ENCODE data around the gene GOLGA1. TPM values are rescaled to one million over a fixed set of nuclear protein-coding genes. Genes with fewer than 3 reads are reported as not detected.
"Not testable (repeated sequence)": the region's sequence is repeated elsewhere in the genome, so short reads cannot be mapped to it uniquely, and the experiment has no call there.

Gene GOLGA1
- total RNA-seq, 1 donor from 2014 or later: 6.9 TPM

GRCh38 chr9:124858330-124859046 is 82.4 kb downstream of the GOLGA1 start:
- DNase-seq (ENCODE audit: low read depth in 2 of 2): no peak

- DNase-seq (ENCODE audit: low read depth in 2 of 2): no peak
These were observed 83.2 kb downstream of the GOLGA1 start for GRCh38 chr9:124857533-124858162.

DNA sequence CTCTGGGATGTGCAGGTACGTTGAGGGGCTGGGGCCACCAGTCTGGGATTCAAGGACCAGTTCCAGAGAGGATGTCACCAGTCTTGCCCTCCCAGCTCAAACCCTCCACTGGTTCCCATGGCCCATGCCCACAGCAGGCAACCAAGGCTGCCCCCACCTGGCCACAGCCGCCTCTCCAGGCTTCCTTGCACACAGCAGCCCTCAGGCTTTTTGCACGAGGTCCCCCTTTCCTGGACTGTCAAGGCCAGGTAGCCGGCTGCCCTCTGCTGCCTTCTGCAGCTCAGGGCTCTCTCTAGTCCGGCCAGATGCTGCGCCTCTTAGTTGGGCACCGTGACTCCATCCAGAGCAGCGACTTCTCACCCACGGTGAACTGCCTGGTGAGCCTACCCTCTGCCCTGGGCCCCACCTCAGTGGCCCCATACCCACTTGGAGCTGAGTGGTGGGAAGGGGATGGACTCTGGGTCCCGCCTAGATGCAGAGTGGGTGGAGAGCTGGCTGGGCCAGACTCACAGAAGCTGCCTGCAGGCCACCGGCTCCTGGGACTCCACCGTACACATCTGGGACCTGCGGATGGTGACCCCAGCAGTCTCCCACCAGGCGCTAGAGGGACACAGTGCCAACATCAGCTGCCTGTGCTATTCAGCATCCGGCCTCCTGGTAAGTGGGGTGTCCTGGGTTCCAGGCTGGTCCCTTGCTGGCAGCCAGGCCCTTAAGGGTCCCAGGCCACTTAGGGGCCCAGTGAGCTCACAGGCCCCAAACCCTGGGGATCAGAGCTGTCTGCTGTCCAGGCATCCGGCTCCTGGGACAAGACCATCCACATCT is 84.7 kb downstream of the GOLGA1 start:
- DNase-seq (ENCODE audit: low read depth in 2 of 2): peak in 1 of 2 donors; percentile 50

DNA sequence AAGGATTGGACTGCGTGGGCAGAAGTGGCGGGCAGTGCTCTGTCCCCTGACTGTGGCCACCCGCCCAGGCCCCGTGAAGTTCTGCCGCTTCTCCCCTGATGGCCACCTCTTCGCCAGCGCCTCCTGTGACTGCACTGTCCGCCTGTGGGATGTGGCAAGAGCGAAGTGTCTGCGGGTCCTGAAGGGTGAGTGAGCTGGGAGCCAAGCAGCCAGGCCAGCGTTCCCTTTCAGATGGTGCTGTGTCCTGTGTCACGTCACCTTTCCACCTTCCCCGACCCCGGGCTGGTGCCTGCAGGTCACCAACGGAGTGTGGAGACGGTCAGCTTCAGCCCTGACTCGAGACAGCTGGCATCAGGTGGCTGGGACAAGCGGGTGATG is 85.3 kb downstream of the GOLGA1 start:
- no peak for DNase-seq (ENCODE audit: low read depth in 2 of 2)

- DNase-seq (ENCODE audit: low read depth in 2 of 2): no peak
These were observed 86.1 kb downstream of the GOLGA1 start for GRCh38 chr9:124854822-124855221.

GRCh38 chr9:124854161-124854560 is 86.7 kb downstream of the GOLGA1 start:
- DNase-seq (ENCODE audit: low read depth in 2 of 2): no peak

- no peak for DNase-seq (ENCODE audit: low read depth in 2 of 2)
These were observed 87.2 kb downstream of the GOLGA1 start for GRCh38 chr9:124853605-124854143.

DNA sequence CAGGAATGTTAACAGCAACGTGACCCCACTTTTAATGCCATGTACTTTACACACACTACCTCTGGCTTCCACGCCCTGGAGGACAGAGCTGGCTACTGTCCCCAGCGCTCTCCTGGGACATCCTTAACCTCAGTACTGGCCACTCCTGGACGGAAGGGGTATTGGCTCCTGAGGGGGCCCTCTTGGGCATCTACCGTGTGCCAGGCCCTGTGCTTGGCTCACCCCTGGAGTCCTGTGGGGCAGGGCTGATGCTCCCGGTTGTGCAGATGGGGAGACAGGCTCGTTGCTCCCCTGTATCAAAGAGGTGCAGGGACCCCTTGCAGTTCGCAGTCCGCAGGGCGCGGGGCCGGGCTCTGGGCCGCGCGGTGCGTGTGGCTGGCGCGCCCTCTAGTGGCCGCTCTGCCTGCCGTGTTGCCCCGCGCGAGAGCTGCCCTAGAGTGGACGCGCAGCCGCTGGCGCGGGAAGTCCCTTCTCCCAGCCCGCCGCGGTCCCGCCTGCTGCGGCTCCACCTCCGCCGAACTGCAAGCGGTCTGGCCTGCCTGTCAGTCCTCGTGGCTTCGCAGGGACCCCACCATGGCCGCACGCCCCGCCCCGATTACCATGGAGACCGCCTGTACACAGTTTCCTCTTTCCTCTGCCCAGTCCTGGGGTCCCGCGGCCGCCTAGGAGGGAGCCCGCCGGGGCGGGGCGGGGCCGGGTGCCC is 87.9 kb downstream of the GOLGA1 start, which contains the start of gene WDR38:
TSS of gene WDR38 (plus strand) at position 632 of the 703 bp plus-strand sequence. CDS start 72 bp downstream, outside the sequence.
- DNase-seq (ENCODE audit: low read depth in 2 of 2): peak; percentile 70 to 82

DNA sequence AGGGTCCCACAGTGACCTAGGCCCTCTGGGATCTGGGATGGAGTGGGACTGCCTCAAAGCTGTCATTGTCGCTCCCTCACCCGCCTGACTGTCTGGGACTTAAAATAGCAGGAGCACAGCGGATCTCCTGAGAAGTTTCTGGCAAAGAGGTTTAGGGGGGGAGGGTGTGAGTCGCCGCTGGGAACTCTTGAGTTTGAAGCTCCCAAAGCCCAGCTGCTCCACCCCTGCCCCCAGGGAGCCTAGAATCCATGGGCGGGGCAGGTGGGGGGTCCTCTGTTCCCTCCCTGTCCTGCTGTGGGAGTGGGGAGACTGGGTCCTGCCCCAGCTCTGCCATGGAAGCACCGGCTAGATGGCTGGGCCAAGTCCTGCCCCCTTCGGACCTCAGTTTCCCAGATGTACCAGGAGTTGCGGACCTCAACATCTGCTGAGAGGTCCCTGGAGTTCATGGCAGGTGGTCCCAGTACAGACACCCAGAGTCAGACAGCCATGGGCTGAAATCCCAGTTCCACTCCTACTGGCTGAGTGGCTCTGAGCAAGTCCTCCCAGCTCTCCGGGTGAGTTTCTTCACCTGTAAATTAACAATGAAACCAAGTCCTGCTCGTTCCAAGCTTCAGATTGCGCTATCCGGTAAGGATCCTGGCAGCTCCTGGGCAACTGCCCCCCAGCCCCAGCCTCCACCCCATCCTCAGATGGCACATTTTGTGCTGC is 88.6 kb downstream of the GOLGA1 start:
- DNase-seq (ENCODE audit: low read depth in 2 of 2): no peak

DNA sequence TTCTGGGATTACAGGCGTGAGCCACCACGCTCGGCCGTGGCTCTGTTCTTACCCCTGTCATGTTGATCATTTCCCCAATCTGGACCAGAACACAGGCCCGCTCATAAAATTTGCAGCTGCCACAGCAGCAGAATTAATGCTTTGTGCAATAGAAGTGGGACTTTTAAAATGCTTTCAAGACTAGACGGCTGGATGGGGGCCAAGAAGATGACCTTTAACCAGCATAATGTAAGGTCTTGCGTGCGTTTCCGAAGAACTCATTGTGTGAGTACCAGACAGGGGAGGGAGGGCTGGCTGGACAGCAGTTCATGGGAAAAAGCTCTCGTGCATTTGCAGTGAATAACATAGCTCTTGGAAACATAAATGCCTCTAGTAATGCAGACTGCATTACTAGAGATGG is 91.1 kb downstream of the GOLGA1 start:
- peak; percentile 60 to 89 for DNase-seq (ENCODE audit: low read depth in 2 of 2)

DNA sequence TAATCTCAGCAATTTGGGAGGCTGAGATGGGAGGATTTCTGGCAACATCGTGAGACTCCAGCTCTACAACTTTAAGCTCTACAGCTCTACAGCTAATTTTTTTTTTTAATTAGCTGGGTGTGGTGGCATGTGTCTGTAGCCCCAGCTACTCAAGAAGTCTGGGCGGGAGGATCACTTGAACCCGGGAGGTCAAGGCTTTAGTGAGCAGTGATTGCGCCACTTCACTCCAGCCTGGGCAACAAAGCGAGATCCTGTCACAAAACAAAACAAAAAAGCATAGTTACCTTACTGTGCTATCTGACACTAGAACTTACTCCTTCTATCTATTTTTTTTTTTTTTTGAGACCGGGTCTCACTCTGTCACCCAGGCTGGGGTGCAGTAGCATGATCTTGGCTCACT is 93.9 kb downstream of the GOLGA1 start:
- no peak for DNase-seq (ENCODE audit: low read depth in 2 of 2)

DNA sequence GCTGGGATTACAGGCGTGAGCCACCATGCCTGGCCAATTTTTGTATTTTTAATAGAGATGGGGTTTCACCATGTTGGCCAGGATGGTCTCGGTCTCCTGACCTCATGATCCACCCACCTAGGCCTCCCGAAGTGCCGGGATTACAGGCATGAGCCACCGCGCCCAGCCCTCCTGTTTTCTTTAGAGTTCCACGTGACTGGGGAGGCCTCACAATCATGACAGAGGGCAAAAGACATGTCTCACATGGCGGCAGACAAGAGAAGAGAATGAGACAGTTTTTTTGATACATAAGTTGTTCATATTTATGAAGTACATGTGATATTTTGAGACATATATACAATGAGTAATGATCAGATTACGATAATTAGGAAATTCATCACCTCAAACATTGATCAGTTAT is 94.4 kb downstream of the GOLGA1 start:
- DNase-seq (ENCODE audit: low read depth in 2 of 2): not testable (repeated sequence)

DNA sequence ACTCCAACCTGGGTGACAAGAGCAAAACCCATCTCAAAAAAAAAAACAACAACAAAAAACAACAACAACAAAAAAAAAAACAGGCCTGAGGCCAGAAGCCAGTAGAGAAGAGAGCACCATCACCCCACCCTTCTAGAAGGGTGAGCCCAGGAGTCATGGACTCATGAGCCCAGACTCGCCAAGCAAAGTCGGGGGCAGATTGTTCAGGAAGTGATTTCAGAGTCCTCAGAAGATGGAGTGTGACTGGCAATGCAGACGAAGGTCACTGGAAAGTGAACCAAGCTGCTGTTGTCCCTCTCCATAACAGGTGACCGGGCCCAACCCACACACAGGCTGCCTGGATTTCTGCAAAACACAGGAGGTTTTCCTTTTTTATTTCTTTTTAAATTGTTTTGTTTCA is 96.6 kb downstream of the GOLGA1 start:
- no peak for DNase-seq (ENCODE audit: low read depth in 2 of 2)

- no peak for DNase-seq (ENCODE audit: low read depth in 2 of 2)
These were observed 97.3 kb downstream of the GOLGA1 start for GRCh38 chr9:124843456-124844034.

DNA sequence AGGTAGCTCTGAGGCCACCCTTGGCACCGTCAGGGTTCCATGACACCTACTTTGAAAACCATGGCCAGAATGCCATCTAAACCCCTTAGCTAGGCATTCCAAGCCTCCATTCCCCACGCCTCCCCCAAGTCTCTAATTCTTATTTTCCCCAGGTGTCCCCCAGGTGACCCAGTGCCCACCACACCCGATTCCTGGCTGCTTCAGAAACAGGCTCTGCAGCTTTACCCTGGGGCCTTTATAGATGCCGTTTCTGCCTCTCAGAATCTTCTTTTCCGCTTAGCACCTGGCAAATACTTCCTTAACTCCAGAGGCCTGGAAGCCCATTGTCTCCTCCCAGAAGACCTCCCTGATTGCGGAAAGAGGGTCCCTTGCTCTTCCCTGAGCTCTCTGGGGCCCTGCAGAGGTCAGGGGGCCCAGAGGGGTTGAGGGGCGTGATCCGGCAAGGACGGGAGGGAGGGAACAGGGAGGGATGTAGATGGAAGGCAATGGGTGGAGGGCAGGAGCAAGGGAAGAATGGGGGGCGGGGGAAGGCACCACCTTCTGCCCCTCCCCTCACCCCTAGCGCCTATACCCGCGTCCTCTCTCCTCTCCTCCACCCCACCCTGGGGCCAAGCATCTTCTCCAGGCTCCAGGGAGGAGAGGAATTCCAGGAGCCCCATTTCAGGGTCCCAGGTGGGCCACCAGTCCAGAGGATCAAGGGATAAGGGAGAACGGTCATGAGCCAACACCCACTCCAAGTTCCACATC is 99.6 kb downstream of the GOLGA1 start:
- DNase-seq (ENCODE audit: low read depth in 2 of 2): no peak

DNA sequence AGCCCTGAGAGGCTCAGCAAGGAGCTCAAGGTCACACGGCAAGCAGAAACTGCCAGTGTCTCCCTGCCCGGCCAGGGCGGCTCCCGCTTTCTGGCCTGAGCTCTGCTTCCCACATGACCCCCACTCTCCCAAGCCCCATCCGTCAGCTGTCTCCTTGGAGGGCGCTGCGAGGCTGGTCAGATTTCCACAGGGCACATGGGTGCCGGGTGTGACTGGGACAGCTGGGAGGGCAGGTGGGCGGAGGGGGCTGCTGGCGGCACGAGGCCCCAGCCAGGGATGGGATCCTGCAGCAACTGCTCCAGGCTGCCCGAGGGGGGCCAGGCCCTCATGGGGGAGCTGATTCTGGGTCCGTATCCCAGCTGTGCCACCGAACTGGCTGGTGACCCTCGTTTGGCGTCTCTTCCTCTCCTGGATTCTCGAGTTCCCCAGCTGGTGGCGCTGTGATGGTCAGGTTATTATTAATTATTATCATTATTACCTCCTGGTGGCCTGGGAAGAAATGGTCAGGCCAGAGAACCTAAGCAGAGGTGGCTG is 100.5 kb downstream of the GOLGA1 start:
- DNase-seq (ENCODE audit: low read depth in 2 of 2): peak in 1 of 2 donors; percentile 33

- no peak for DNase-seq (ENCODE audit: low read depth in 2 of 2)
These were observed 101.1 kb downstream of the GOLGA1 start for GRCh38 chr9:124839612-124840299.

DNA sequence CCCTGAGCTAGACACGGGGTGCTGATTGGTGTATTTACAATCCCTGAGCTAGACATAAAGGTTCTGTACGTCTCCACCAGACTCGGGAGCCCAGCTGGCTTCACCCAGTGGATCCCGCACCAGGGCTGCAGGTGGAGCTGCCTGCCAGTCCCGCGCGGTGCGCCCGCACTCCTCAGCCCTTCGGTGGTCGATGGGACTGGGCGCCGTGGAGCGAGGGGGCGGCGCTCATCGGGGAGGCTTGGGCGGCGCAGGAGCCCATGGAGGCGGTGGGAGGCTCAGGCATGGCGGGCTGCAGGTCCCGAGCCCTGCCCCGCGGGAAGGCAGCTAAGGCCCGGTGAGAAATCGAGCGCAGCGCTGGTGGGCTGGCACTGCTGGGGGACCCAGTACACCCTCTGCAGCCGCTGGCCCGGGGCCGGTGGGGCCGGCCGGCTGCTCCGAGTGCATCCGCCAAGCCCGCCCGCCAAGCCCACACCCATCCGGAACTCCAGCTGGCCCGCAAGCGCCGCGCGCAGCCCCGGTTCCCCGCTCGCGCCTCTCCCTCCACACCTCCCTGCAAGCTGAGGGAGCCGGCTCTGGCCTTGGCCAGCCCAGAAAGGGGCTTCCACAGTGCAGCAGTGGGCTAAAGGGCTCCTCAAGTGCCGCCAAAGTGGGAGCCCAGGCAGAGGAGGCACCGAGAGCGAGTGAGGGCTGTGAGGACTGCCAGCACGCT is 102.2 kb downstream of the GOLGA1 start:
- not testable (repeated sequence) for DNase-seq (ENCODE audit: low read depth in 2 of 2)

Measured in lung microvascular endothelial cell (primary cell).